GM12878 (cell line): ENCODE measurements around the gene MPPED1. TPM values are rescaled to one million over a fixed set of nuclear protein-coding genes. Genes with fewer than 3 reads are reported as not detected.

Source experiments
- ATAC-seq: fragments of 200-7000 bp; cut with Tn5 transposase; 3 replicates; pipeline ENCODE4 v1.9.1; 2020; ENCODE audit warnings: mild to moderate bottlenecking, moderate library complexity
- BruUV-seq: library from RNA; stranded (reverse); fragments of 400-500 nt; replicated peaks from 2 replicates; lab custom pipeline; 2021; lab: Mats Ljungman, UMichigan
- CTCF ChIA-PET: fragments of 300-600 bp; sonication (Branson Sonifier 250); formaldehyde crosslinking; extraction: SDS; loops from one replicate; lab custom pipeline; 2021; ENCODE audit warnings: inconsistent platforms; lab: Yijun Ruan, JAX
- POLR2A ChIA-PET: fragments of 350-600 bp; formaldehyde crosslinking; extraction: SDS; loops from one replicate; lab custom pipeline; 2021; ENCODE audit warnings: inconsistent platforms; lab: Charles Lee
- RAD21 ChIA-PET: fragments of 300-600 bp; sonication (Branson Sonifier 250); formaldehyde crosslinking; loops from one replicate; lab custom pipeline; 2023; ENCODE audit warnings: antibody characterized with exemption; ENCODE audit not compliant: unreplicated experiment; lab: Charles Lee
- SMC1A ChIA-PET: fragments of 300-600 bp; sonication (Branson Sonifier 250); formaldehyde crosslinking; loops from one replicate; lab custom pipeline; 2023; ENCODE audit not compliant: unreplicated experiment, uncharacterized antibody; lab: Charles Lee
- DNase-seq: peaks from one replicate; pipeline ENCODE4 v3.0.0-alpha.2; 2011; ENCODE audit warnings: low read depth, low spot score
- FAIRE-seq: peaks from 3 replicates; lab custom pipeline; 2011; peaks lifted over from hg19 to GRCh38; lab: Jason Lieb, UNC
- H2AFZ ChIP-seq: 2 replicates; pipeline ENCODE4 v1.6.0; 2011; ENCODE audit warnings: low read depth, low read length, control low read depth; ENCODE audit not compliant: control insufficient read depth
- H3K27ac ChIP-seq: 2 replicates; pipeline ENCODE4 v1.5.1; 2011; ENCODE audit warnings: control low read depth; ENCODE audit not compliant: control insufficient read depth, insufficient read depth
- H3K27me3 ChIP-seq, 2 experiments: replicated peaks in 1 of 2; 2 replicates each; pipeline versions ENCODE4 v1.6.0 to v1.6.1; 2011; ENCODE audit warnings: low read length in 1 of 2; ENCODE audit not compliant: control insufficient read depth in 2 of 2, insufficient read depth in 2 of 2
- H3K36me3 ChIP-seq, 2 experiments: 2 replicates each; pipeline ENCODE4 v1.5.1; 2011; ENCODE audit warnings: low read length in 1 of 2; ENCODE audit not compliant: control insufficient read depth in 2 of 2, insufficient read depth in 2 of 2
- H3K4me1 ChIP-seq: 2 replicates; pipeline ENCODE4 v1.6.1; 2011; ENCODE audit warnings: mild to moderate bottlenecking, low read length, moderate library complexity, mixed read lengths; ENCODE audit not compliant: control insufficient read depth, insufficient read depth
- H3K4me2 ChIP-seq: 2 replicates; pipeline ENCODE4 v1.6.0; 2011; ENCODE audit warnings: control low read depth; ENCODE audit not compliant: control insufficient read depth, insufficient read depth
- H3K4me3 ChIP-seq: fragments of 200-600 bp; sonication (generic); 2 replicates; pipeline ENCODE4 v1.5.1; 2016
- H3K79me2 ChIP-seq: 2 replicates; pipeline ENCODE4 v1.6.0; 2011; ENCODE audit warnings: low read length; ENCODE audit not compliant: control insufficient read depth, insufficient read depth
- H3K9ac ChIP-seq: 2 replicates; pipeline ENCODE4 v1.8.0; 2011; ENCODE audit warnings: low read length, control low read depth, mixed read lengths; ENCODE audit not compliant: control insufficient read depth, insufficient read depth
- H3K9me3 ChIP-seq: replicated peaks from 3 replicates; pipeline ENCODE4 v1.5.1; 2011; ENCODE audit warnings: mild to moderate bottlenecking, low read length; ENCODE audit not compliant: control insufficient read depth, insufficient read depth
- H4K20me1 ChIP-seq: 2 replicates; pipeline ENCODE4 v1.6.0; 2011; ENCODE audit not compliant: control insufficient read depth, insufficient read depth
- CEBPB ChIP-seq, 2 experiments: fragments of 150-350 bp in 1 of 2; IDR thresholded peaks; 2 replicates each; pipeline ENCODE4 v1.6.1; 2012 to 2014; ENCODE audit warnings: low read depth in 2 of 2, low read length in 2 of 2, borderline replicate concordance in 1 of 2, inconsistent platforms in 1 of 2
- E2F8 ChIP-seq: fragments of 450-650 bp; IDR thresholded peaks from 2 replicates; pipeline ENCODE4 v1.6.1; 2018; ENCODE audit warnings: mild to moderate bottlenecking, low read depth, moderate library complexity; ENCODE audit not compliant: partially characterized antibody
- FOXK2 ChIP-seq: fragments of 450-650 bp; IDR thresholded peaks from 2 replicates; pipeline ENCODE4 v1.6.1; 2017; ENCODE audit warnings: mild to moderate bottlenecking, moderate library complexity
- GATAD2B ChIP-seq: fragments of 450-650 bp; conservative IDR thresholded peaks from 2 replicates; pipeline ENCODE4 v1.6.1; 2017; ENCODE audit warnings: low read depth, mild to moderate bottlenecking, moderate library complexity
- LARP7 ChIP-seq: fragments of 450-650 bp; IDR thresholded peaks from 2 replicates; pipeline ENCODE4 v1.6.1; 2017; ENCODE audit warnings: mild to moderate bottlenecking
- MTA2 ChIP-seq: fragments of 450-650 bp; IDR thresholded peaks from 2 replicates; pipeline ENCODE4 v1.6.1; 2016; ENCODE audit warnings: low read depth, mild to moderate bottlenecking, moderate library complexity
- MTA3 ChIP-seq: IDR thresholded peaks from 2 replicates; pipeline ENCODE4 v1.6.1; 2012; ENCODE audit warnings: low read length, inconsistent platforms, borderline replicate concordance
- MYC ChIP-seq: IDR thresholded peaks from 2 replicates; pipeline ENCODE4 v1.6.1; 2011; ENCODE audit warnings: mild to moderate bottlenecking, low read length, moderate library complexity, inconsistent platforms; ENCODE audit not compliant: insufficient read depth, insufficient replicate concordance, insufficient read length, severe bottlenecking
- POLR2A ChIP-seq: IDR thresholded peaks from 2 replicates; pipeline ENCODE4 v1.6.1; 2011; ENCODE audit warnings: low read depth, mild to moderate bottlenecking, low read length
- RFX5 ChIP-seq: IDR thresholded peaks from 2 replicates; pipeline ENCODE4 v1.6.1; 2011; ENCODE audit warnings: low read depth, low read length, improper control_type of control experiment
- SIN3A ChIP-seq: IDR thresholded peaks from 2 replicates; pipeline ENCODE4 v1.6.1; 2012; ENCODE audit warnings: low read depth, low read length, improper control_type of control experiment
- SMARCA5 ChIP-seq: fragments of 450-650 bp; IDR thresholded peaks from 2 replicates; pipeline ENCODE4 v1.6.1; 2017; ENCODE audit warnings: mild to moderate bottlenecking
- SMC3 ChIP-seq: IDR thresholded peaks from 2 replicates; pipeline ENCODE4 v1.6.1; 2011; ENCODE audit warnings: low read length, improper control_type of control experiment, borderline replicate concordance
- SPI1 ChIP-seq: IDR thresholded peaks from 2 replicates; pipeline ENCODE4 v1.6.1; 2011; ENCODE audit warnings: low read depth, mild to moderate bottlenecking, low read length, moderate library complexity, borderline replicate concordance; ENCODE audit not compliant: insufficient read depth
- TCF12 ChIP-seq: IDR thresholded peaks from 2 replicates; pipeline ENCODE4 v1.6.1; 2011; ENCODE audit warnings: low read depth, mild to moderate bottlenecking, low read length
- TCF3 ChIP-seq: IDR thresholded peaks from 2 replicates; pipeline ENCODE4 v1.6.1; 2012; ENCODE audit warnings: low read depth, mild to moderate bottlenecking, low read length, borderline replicate concordance; ENCODE audit not compliant: insufficient read depth
- ZBED1 ChIP-seq: IDR thresholded peaks from 2 replicates; pipeline ENCODE4 v1.6.1; 2016; ENCODE audit warnings: borderline replicate concordance
- ZNF207 ChIP-seq: fragments of 450-650 bp; IDR thresholded peaks from 2 replicates; pipeline ENCODE4 v1.6.1; 2014; ENCODE audit warnings: antibody characterized with exemption, mild to moderate bottlenecking, borderline replicate concordance
- ZNF24 ChIP-seq: fragments of 450-650 bp; IDR thresholded peaks from 2 replicates; pipeline ENCODE4 v1.6.1; 2017; ENCODE audit warnings: antibody characterized with exemption, mild to moderate bottlenecking
- WGBS: methylation state at CpG from one replicate; pipeline ENCODE4 v1.1.6; 2016; ENCODE audit warnings: low lambda C conversion rate; ENCODE audit not compliant: insufficient replicate concordance, insufficient coverage; ENCODE audit errors: missing lambda C conversion rate; 5-methylcytosine and 5-hydroxymethylcytosine counted together
- in situ Hi-C: fragments of 300-500 bp; cut with MboI; formaldehyde crosslinking; loops from 9 replicates; pipeline ENCODE4 v1.14.3; 2018; ENCODE audit warnings: mixed read lengths
- intact Hi-C: fragments of 100-400 bp; cut with micrococcal nuclease; formaldehyde crosslinking; loops from one replicate; pipeline ENCODE4 v1.14.2; 2022; ENCODE audit not compliant: unreplicated experiment
- polyA plus RNA-seq, 11 experiments: library from polyadenylated mRNA; depleted of rRNA in 4 of 11; unstranded in 6 of 11; stranded (reverse) in 5 of 11; fragments of >200 nt; fragmentation: Nextera tagmentation in 4 of 11; fragmentation: Illumina TruSeq in 1 of 11; extraction: Ambion mirVana in 4 of 11; extraction: Trizol in 1 of 11; gene quantifications; 1 replicate in 1 of 11; 2 replicates in 10 of 11; pipeline versions ENCODE4 v1.2.1 to v1.2.3, GENCODE V29; 2011 to 2016; ENCODE audit warnings: inconsistent platforms in 2 of 11, missing spikeins in 2 of 11, low read depth in 1 of 11
- total RNA-seq, 4 experiments: library from RNA; depleted of rRNA in 3 of 4; stranded (reverse); fragments of >200 nt in 3 of 4; fragmentation: Illumina TruSeq in 1 of 4; extraction: Trizol in 1 of 4; gene quantifications; 2 replicates each; pipeline versions ENCODE4 v1.2.1 to v1.2.3, GENCODE V29; 2013 to 2021

The MPPED1 gene
- total and polyA plus RNA-seq, 10 of the 15 experiments (the other 5 are each of a cell fraction or from before 2014, with no cell fraction given): 0.11 TPM; not detected in 9

- TF ChIP-seq SPI1 (no peak), SMC3 (no peak)
Observed at GRCh38 chr22:43421914-43422615, 10.3 kb downstream of the MPPED1 start (continued).

- Histone ChIP-seq H3K9ac (no peak overlapping the region), H3K27ac (no peak overlapping the region), H3K4me1 (no peaks in the 10 kb centered on the region), H4K20me1 (no peaks in the 10 kb centered on the region), H3K36me3 (no peaks in the 10 kb centered on the region), H3K27me3 (no peaks in the 10 kb centered on the region; a peak in 3 of 4 replicates), H3K4me2 (no peak overlapping the region), H3K9me3 (no peaks in the 10 kb centered on the region), H2AFZ (no peak overlapping the region), H3K79me2 (no peaks in the 10 kb centered on the region), H3K4me3 (no peak overlapping the region)
- RAD21 ChIA-PET: no interaction called here
- intact Hi-C loops (no loop called here), in situ Hi-C loops (no loop called here)
- FAIRE-seq (no peak), DNase-seq (no peak), ATAC-seq (no peak)
- POLR2A ChIA-PET: no interaction called here
- no TSS peak for BruUV-seq
- 28% methylated on average over 11 of the region's 11 CpGs for WGBS
- SMC1A ChIA-PET: no interaction called here
- CTCF ChIA-PET: no interaction called here
- TF ChIP-seq GATAD2B: no peak
- no peak for TF ChIP-seq FOXK2
- TF ChIP-seq SIN3A: no peak
- TF ChIP-seq POLR2A: no peak
- no peak for TF ChIP-seq SMARCA5
- TF ChIP-seq MTA3: no peak
- TF ChIP-seq ZNF207: no peak
- no peak for TF ChIP-seq TCF12
- TF ChIP-seq LARP7: no peak
- TF ChIP-seq MYC: no peak
- no peak for TF ChIP-seq TCF3
- TF ChIP-seq CEBPB (IDR thresholded peaks at IDR 0.05; ENCODE audit: borderline replicate concordance in 1 of 2, low read depth in 2 of 2, low read length in 2 of 2): no peak
- TF ChIP-seq MTA2: no peak
- no peak for TF ChIP-seq ZBED1
- no peak for TF ChIP-seq ZNF24
- no peak for TF ChIP-seq E2F8
- TF ChIP-seq RFX5: no peak
Observed at GRCh38 chr22:43423046-43423445, 11.2 kb downstream of the MPPED1 start.
